KMS-11 (cell line): ENCODE results near the gene SYT9.

Experiments
- H2AFZ ChIP-seq: fragments of 200-600 bp; sonication (generic); 2 replicates; pipeline ENCODE4 v1.6.1; 2016; ENCODE audit warnings: antibody characterized with exemption, mixed run types, low read depth
- H3K27ac ChIP-seq: fragments of 200-600 bp; sonication (generic); 2 replicates; pipeline ENCODE4 v1.6.1; 2016; ENCODE audit warnings: mild to moderate bottlenecking, mixed run types
- H3K27me3 ChIP-seq: fragments of 200-600 bp; sonication (generic); 2 replicates; pipeline ENCODE4 v1.6.1; 2017; ENCODE audit warnings: mild to moderate bottlenecking, low read depth, mixed run types, moderate library complexity; ENCODE audit not compliant: insufficient read depth
- H3K36me3 ChIP-seq: fragments of 200-600 bp; sonication (generic); 2 replicates; pipeline ENCODE4 v1.6.1; 2017; ENCODE audit warnings: mild to moderate bottlenecking, mixed run types; ENCODE audit not compliant: insufficient read depth
- H3K4me1 ChIP-seq: fragments of 200-600 bp; sonication (generic); 2 replicates; pipeline ENCODE4 v1.6.1; 2016; ENCODE audit warnings: mild to moderate bottlenecking, low read depth, mixed run types; ENCODE audit not compliant: poor library complexity, severe bottlenecking
- H3K4me2 ChIP-seq: fragments of 200-600 bp; sonication (generic); 2 replicates; pipeline ENCODE4 v1.7.0; 2016; ENCODE audit warnings: mild to moderate bottlenecking, mixed run types
- H3K4me3 ChIP-seq: fragments of 200-600 bp; sonication (generic); IDR thresholded peaks from 2 replicates; pipeline ENCODE4 v1.6.1; 2017; ENCODE audit warnings: low read depth, low read length, mixed read lengths; ENCODE audit not compliant: insufficient read depth
- H3K79me2 ChIP-seq: fragments of 200-600 bp; sonication (generic); 2 replicates; pipeline ENCODE4 v1.6.1; 2016; ENCODE audit warnings: low read depth, mixed run types; ENCODE audit not compliant: insufficient read depth
- H3K9ac ChIP-seq: fragments of 200-600 bp; sonication (generic); 2 replicates; pipeline ENCODE4 v1.6.1; 2016; ENCODE audit warnings: mild to moderate bottlenecking, mixed run types
- H4K20me1 ChIP-seq: fragments of 200-600 bp; sonication (generic); 2 replicates; pipeline ENCODE4 v1.6.1; 2016; ENCODE audit warnings: mild to moderate bottlenecking, mixed run types; ENCODE audit not compliant: insufficient read depth
- CTCF ChIP-seq: fragments of 200-600 bp; sonication (generic); conservative IDR thresholded peaks from 2 replicates; pipeline ENCODE4 v1.6.1; 2017; ENCODE audit warnings: low read depth, mild to moderate bottlenecking, antibody characterized with exemption, low read length, moderate library complexity, mixed read lengths

The SYT9 gene

GRCh38 chr11:7462706-7463105, 211.0 kb downstream of the SYT9 start:
- no peak overlapping the region for H2AFZ ChIP-seq
- no peaks in the 10 kb centered on the region for H3K4me1 ChIP-seq
- no peak overlapping the region for H3K4me3 ChIP-seq
- no peak overlapping the region for H3K27ac ChIP-seq
- no peak for TF ChIP-seq CTCF
- H3K36me3 ChIP-seq, result no peaks in the 10 kb centered on the region
- no peaks in the 10 kb centered on the region for H3K27me3 ChIP-seq
- H3K79me2 ChIP-seq, result no peaks in the 10 kb centered on the region
- H3K4me2 ChIP-seq, result no peak overlapping the region
- no peaks in the 10 kb centered on the region for H4K20me1 ChIP-seq
- H3K9ac ChIP-seq, result no peak overlapping the region

GRCh38 chr11:7467652-7468051, 215.9 kb downstream of the SYT9 start:
- Histone ChIP-seq H2AFZ (no peak overlapping the region), H4K20me1 (no peaks in the 10 kb centered on the region), H3K36me3 (no peaks in the 10 kb centered on the region), H3K4me3 (no peak overlapping the region), H3K4me2 (no peak overlapping the region), H3K27me3 (no peaks in the 10 kb centered on the region), H3K27ac (no peak overlapping the region), H3K79me2 (no peaks in the 10 kb centered on the region), H3K4me1 (no peaks in the 10 kb centered on the region), H3K9ac (no peak overlapping the region)
- no peak for TF ChIP-seq CTCF

- no peak overlapping the region for H3K9ac ChIP-seq
- no peaks in the 10 kb centered on the region for H4K20me1 ChIP-seq
- H3K4me2 ChIP-seq, result no peak overlapping the region
- no peak overlapping the region for H2AFZ ChIP-seq
- H3K79me2 ChIP-seq, result no peaks in the 10 kb centered on the region
- H3K27ac ChIP-seq, result no peak overlapping the region
- H3K27me3 ChIP-seq, result no peaks in the 10 kb centered on the region
- no peaks in the 10 kb centered on the region for H3K4me1 ChIP-seq
- no peak overlapping the region for H3K4me3 ChIP-seq
- H3K36me3 ChIP-seq, result no peaks in the 10 kb centered on the region
- TF ChIP-seq CTCF, result no peak
These were observed 217.7 kb downstream of the SYT9 start for GRCh38 chr11:7469351-7469865.

GRCh38 chr11:7471071-7471470, 219.4 kb downstream of the SYT9 start:
- Histone ChIP-seq H3K27ac (no peak overlapping the region), H3K79me2 (no peaks in the 10 kb centered on the region), H3K36me3 (no peaks in the 10 kb centered on the region), H3K27me3 (no peaks in the 10 kb centered on the region), H3K9ac (no peak overlapping the region), H3K4me1 (no peaks in the 10 kb centered on the region), H3K4me2 (no peak overlapping the region), H2AFZ (no peak overlapping the region), H4K20me1 (no peaks in the 10 kb centered on the region), H3K4me3 (no peak overlapping the region)
- no peak for TF ChIP-seq CTCF
